T-cell (primary cell): ENCODE data around the gene USP3. TPM values are rescaled to one million over a fixed set of nuclear protein-coding genes. Genes with fewer than 3 reads are reported as not detected.
"Not testable (repeated sequence)": the region's sequence is repeated elsewhere in the genome, so short reads cannot be mapped to it uniquely, and the experiment has no call there.

Experiments
- ATAC-seq, 4 experiments: fragments of 200-7000 bp in 3 of 4; fragments of 150-1000 bp in 1 of 4; cut with Tn5 transposase; replicated peaks in 1 of 4; 1 replicate in 3 of 4; 2 replicates in 1 of 4; pipeline ENCODE4 v1.10.0; 2021; ENCODE audit warnings: moderate library complexity in 3 of 4, mild to moderate bottlenecking in 2 of 4, moderate number of reproducible peaks in 1 of 4
- CTCF ChIA-PET, 2 donors: fragments of 300-600 bp; sonication (Branson Sonifier 250); formaldehyde crosslinking; loops; one replicate each; lab custom pipeline; 2022; ENCODE audit warnings: antibody characterized with exemption in 2 of 2; lab: Charles Lee
- POLR2A ChIA-PET, 2 donors: fragments of 300-600 bp; sonication (Branson Sonifier 250); formaldehyde crosslinking; loops; one replicate each; lab custom pipeline; 2022; ENCODE audit warnings: antibody characterized with exemption in 2 of 2; lab: Charles Lee
- DNase-seq, 35 experiments: peaks; one replicate each; pipeline versions ENCODE4 v3.0.0 to v3.0.0-alpha.2; 2013 to 2023
- H3K27ac ChIP-seq: one replicate; pipeline ENCODE4 v1.5.1; 2013; ENCODE audit warnings: low read length
- H3K27me3 ChIP-seq, 2 experiments: replicated peaks in 1 of 2; 1 replicate in 1 of 2; 2 replicates in 1 of 2; pipeline versions ENCODE4 v1.6.1 to v1.7.0; 2013; ENCODE audit warnings: low read length in 1 of 2, mixed read lengths in 1 of 2; ENCODE audit not compliant: control insufficient read depth in 2 of 2, insufficient read depth in 2 of 2; ENCODE audit errors: extremely low read depth in 1 of 2
- H3K36me3 ChIP-seq, 2 donors: 1 replicate in 1 of 2; 2 replicates in 1 of 2; pipeline versions ENCODE4 v1.6.1 to v1.7.0; 2013; ENCODE audit warnings: low read length in 1 of 2; ENCODE audit not compliant: control insufficient read depth in 2 of 2, insufficient read depth in 1 of 2; ENCODE audit errors: extremely low read depth in 1 of 2
- H3K4me1 ChIP-seq, 2 experiments: 1 replicate in 1 of 2; 2 replicates in 1 of 2; pipeline versions ENCODE4 v1.6.1 to v1.7.0; 2013; ENCODE audit warnings: low read length in 2 of 2, mixed read lengths in 1 of 2; ENCODE audit not compliant: insufficient read depth in 2 of 2, control insufficient read depth in 1 of 2; ENCODE audit errors: extremely low read depth in 1 of 2
- H3K4me3 ChIP-seq, 2 donors: 1 replicate in 1 of 2; 2 replicates in 1 of 2; pipeline versions ENCODE4 v1.5.1 to v1.7.0; 2013; ENCODE audit warnings: mild to moderate bottlenecking in 2 of 2, low read length in 1 of 2, moderate library complexity in 1 of 2; ENCODE audit not compliant: control insufficient read depth in 1 of 2; ENCODE audit errors: extremely low read depth in 1 of 2
- H3K9me3 ChIP-seq: 2 replicates; pipeline ENCODE4 v1.7.0; 2013
- H3K27ac Mint-ChIP-seq, 2 donors: one replicate each; pipeline ENCODE4 v1.8.0; 2020 to 2021; ENCODE audit warnings: mild to moderate bottlenecking in 2 of 2, mixed read lengths in 2 of 2
- H3K27me3 Mint-ChIP-seq, 2 donors: one replicate each; pipeline ENCODE4 v1.8.0; 2021 to 2022; ENCODE audit warnings: mixed read lengths in 2 of 2
- H3K36me3 Mint-ChIP-seq: one replicate; pipeline ENCODE4 v1.8.0; 2021; ENCODE audit warnings: mixed read lengths
- H3K4me1 Mint-ChIP-seq, 3 donors: one replicate each; pipeline ENCODE4 v1.8.0; 2020 to 2022; ENCODE audit warnings: mixed read lengths in 3 of 3, mild to moderate bottlenecking in 1 of 3
- H3K4me3 Mint-ChIP-seq, 3 donors: one replicate each; pipeline ENCODE4 v1.8.0; 2020 to 2022; ENCODE audit warnings: mild to moderate bottlenecking in 3 of 3, mixed read lengths in 3 of 3, moderate library complexity in 3 of 3
- H3K9me3 Mint-ChIP-seq, 3 donors: one replicate each; pipeline ENCODE4 v1.8.0; 2020 to 2022; ENCODE audit warnings: mixed read lengths in 3 of 3
- WGBS: methylation state at CpG from one replicate; pipeline ENCODE4 v1.1.5; 2013; ENCODE audit warnings: missing lambda C conversion rate; ENCODE audit not compliant: insufficient coverage; 5-methylcytosine and 5-hydroxymethylcytosine counted together
- total RNA-seq, 35 experiments: library from RNA in 6 of 35; stranded (reverse) in 6 of 35; fragments of 120-200 nt in 1 of 35; gene quantifications; one replicate each; pipeline versions ENCODE4 v1.2.1 to v1.2.4 and lab custom pipeline; 2013 to 2026

The USP3 gene
- total RNA-seq, 5 donors from 2014 or later (not counting 1 experiment from before 2014, with no cell fraction given): 123 to 265 (median 130) TPM

DNA sequence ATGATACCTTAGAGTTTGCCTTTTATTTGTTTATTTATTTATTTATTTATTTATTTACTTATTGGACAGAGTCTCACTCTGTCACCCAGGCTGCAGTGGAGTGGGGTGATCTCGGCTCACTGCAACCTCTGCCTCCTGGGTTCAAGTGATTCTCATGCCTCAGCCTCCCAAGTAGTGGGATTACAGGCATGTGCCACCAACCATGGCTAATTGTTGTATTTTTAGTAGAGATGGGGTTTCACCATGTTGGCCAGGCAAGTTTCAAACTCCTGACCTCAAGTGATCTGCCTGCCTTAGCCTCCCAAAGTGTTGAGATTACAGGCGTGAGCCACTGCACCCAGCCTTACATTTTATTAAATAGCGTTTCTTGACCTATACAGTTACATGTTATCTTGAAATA, 30.5 kb downstream of the USP3 start:
- H3K27me3 Mint-ChIP-seq, H3K4me3 Mint-ChIP-seq, H3K27me3 ChIP-seq, H3K27ac Mint-ChIP-seq, H3K4me3 ChIP-seq, H3K27ac ChIP-seq, DNase-seq, CTCF ChIA-PET, H3K9me3 ChIP-seq, ATAC-seq, H3K9me3 Mint-ChIP-seq: not testable (repeated sequence)
- WGBS: no CpG with 5 or more reads among the region's 3 CpGs
- peaks cover 13 to 22% of the 10 kb centered on the region in 2 experiments for H3K4me1 ChIP-seq
- POLR2A ChIA-PET: interaction anchor here (0.6 to 1.0 kb wide), 2 partner anchors 9 to 11 kb away, joined by 3 to 7 read pairs; no protein-coding TSS in a partner anchor
- peaks cover 80 to 82% (median 81%) of the 10 kb centered on the region in 3 donors for H3K4me1 Mint-ChIP-seq
- H3K36me3 ChIP-seq: peaks cover 0 to 31% of the 10 kb centered on the region in 2 donors
- peaks cover 35% of the 10 kb centered on the region for H3K36me3 Mint-ChIP-seq

DNA sequence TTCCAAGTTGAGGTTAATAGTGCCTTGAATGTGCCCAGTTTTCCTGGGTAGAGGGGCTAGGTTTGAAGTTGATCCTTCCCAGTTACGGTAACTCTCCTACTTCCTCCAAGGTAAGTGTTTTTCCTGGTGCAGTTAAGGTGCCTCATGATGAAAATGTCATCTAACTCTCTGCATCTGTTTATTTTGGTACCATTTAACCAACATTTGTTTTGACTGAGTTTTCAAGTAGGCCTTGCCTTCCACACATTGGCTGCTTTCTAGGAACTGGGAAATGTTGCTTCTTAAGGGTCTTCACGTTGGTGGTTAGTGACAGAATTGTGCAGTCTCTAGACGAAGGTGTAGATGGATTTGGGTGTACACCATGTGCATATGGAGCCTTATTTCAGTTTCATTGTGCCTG, 31.3 kb downstream of the USP3 start:
- WGBS: 79% methylated on average over 2 of the region's 3 CpGs
- no peak overlapping the region for H3K27ac Mint-ChIP-seq
- no peaks in the 10 kb centered on the region for H3K27me3 Mint-ChIP-seq
- H3K27me3 ChIP-seq: no peaks in the 10 kb centered on the region
- H3K9me3 Mint-ChIP-seq: no peaks in the 10 kb centered on the region
- H3K4me1 ChIP-seq: peaks cover 7 to 17% of the 10 kb centered on the region in 2 experiments
- no peak overlapping the region for H3K27ac ChIP-seq
- DNase-seq (no peak), ATAC-seq (no peak)
- POLR2A ChIA-PET: interaction anchor here (0.6 to 1.0 kb wide), 2 partner anchors 9 to 264 kb away, joined by 3 read pairs; no protein-coding TSS in a partner anchor
- H3K4me1 Mint-ChIP-seq: peaks cover 80 to 82% (median 81%) of the 10 kb centered on the region in 3 donors
- no peaks in the 10 kb centered on the region for H3K9me3 ChIP-seq
- peaks cover 0 to 37% of the 10 kb centered on the region in 2 donors for H3K36me3 ChIP-seq
- H3K4me3 Mint-ChIP-seq: no peak overlapping the region
- H3K4me3 ChIP-seq: no peak overlapping the region
- H3K36me3 Mint-ChIP-seq: peaks cover 43% of the 10 kb centered on the region
- CTCF ChIA-PET: interaction anchor here in 1 of 2 donors (0.6 to 0.8 kb wide), 5 partner anchors 24 to 535 kb away, joined by 3 to 5 read pairs (median 3); no protein-coding TSS in a partner anchor

DNA sequence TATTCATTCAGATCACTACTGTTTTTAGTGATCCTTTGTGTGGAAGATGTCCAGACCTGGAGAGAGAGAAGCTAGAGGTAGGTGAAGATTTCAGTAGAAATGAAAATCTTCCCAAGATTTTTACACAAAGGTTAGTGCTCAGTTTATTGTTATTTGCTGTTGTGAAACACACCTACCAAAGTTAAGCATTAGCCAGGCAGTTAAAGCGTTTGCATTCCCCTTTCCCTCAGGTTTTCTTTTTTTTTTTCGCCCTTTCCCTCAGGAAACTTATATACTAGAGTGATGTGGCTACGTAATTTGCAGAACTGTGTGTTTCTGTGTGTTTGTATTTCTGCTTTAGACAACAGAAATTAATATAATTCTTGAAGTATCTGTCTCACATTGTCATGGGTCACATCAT, 34.5 kb downstream of the USP3 start:
- Mint-ChIP-seq H3K9me3 (no peaks in the 10 kb centered on the region), H3K27me3 (no peaks in the 10 kb centered on the region), H3K4me3 (no peak overlapping the region), H3K27ac (peak overlapping the region in 1 of 2 donors; percentile 5), H3K4me1 (peaks cover 74 to 77% (median 77%) of the 10 kb centered on the region in 3 donors), H3K36me3 (peaks cover 51% of the 10 kb centered on the region)
- POLR2A ChIA-PET: interaction anchor here (0.7 kb wide), 2 partner anchors 14 to 38 kb away, joined by 3 to 6 read pairs; no protein-coding TSS in a partner anchor
- no CpG with 5 or more reads among the region's 3 CpGs for WGBS
- Histone ChIP-seq H3K27me3 (no peaks in the 10 kb centered on the region), H3K4me3 (no peak overlapping the region), H3K27ac (no peak overlapping the region), H3K36me3 (peaks cover 0 to 34% of the 10 kb centered on the region in 2 donors), H3K9me3 (no peaks in the 10 kb centered on the region), H3K4me1 (peaks cover 3 to 18% of the 10 kb centered on the region in 2 experiments)
- DNase-seq (no peak), ATAC-seq (no peak)
- CTCF ChIA-PET: interaction anchor here in 1 of 2 donors (0.9 kb wide), 1 partner anchor 12 kb away, joined by 3 read pairs; no protein-coding TSS in a partner anchor

DNA sequence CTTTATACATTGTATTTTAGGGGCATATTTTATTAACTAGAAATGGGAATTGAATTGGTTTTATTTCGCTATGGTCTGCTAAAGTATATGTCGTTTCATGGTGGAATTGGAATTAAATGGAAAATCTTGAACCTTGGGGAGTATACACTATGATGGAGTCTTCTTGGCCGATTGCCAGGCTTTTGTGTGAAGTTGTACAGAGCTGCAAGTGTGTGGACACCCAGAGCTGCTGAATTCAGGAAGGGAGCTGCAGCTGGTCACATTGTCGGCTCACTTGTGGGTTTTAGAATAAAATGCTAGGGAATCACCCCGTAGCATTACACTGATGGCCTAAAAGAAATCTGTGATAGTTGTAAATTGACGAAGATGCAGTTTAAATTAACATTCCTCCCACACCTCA, 35.1 kb downstream of the USP3 start:
- H3K9me3 ChIP-seq: no peaks in the 10 kb centered on the region
- H3K36me3 ChIP-seq: peaks cover 0 to 33% of the 10 kb centered on the region in 2 donors
- Mint-ChIP-seq H3K4me3 (no peak overlapping the region), H3K36me3 (peaks cover 55% of the 10 kb centered on the region), H3K27ac (peak overlapping the region in 1 of 2 donors; percentile 31), H3K9me3 (no peaks in the 10 kb centered on the region), H3K27me3 (no peaks in the 10 kb centered on the region), H3K4me1 (peaks cover 72 to 81% (median 76%) of the 10 kb centered on the region in 3 donors)
- DNase-seq (peak in 1 of 35 experiments; percentile 26), ATAC-seq (no peak)
- H3K27me3 ChIP-seq: no peaks in the 10 kb centered on the region
- 82% methylated on average over 2 of the region's 6 CpGs for WGBS
- peaks cover 3 to 21% of the 10 kb centered on the region in 2 experiments for H3K4me1 ChIP-seq
- CTCF ChIA-PET: no interaction called here
- H3K27ac ChIP-seq: no peak overlapping the region
- POLR2A ChIA-PET: interaction anchor here in 1 of 2 donors (0.8 kb wide), 1 partner anchor 16 kb away, joined by 3 read pairs; no protein-coding TSS in a partner anchor
- H3K4me3 ChIP-seq: no peak overlapping the region

DNA sequence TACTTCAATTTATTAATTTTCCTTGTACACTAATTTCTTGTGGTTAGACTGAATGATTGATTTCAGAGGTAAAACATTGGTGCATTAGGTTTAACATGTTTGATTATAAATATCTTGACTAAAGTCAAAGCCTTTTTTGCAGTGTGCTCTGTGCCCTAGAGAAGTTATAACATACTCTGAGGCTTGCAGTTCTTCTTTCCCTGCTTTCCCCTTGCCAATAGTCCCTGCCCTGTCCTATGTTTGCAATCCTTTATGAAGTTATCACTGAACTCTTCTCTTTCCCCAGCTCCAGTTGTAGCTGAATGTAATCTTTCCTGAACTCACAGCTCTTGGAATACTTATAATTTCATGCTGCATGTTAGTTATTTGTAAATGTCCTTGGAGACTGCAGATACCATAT, 35.6 kb downstream of the USP3 start:
- Histone ChIP-seq H3K4me3 (no peak overlapping the region), H3K36me3 (peaks cover 0 to 33% of the 10 kb centered on the region in 2 donors), H3K27me3 (no peaks in the 10 kb centered on the region), H3K4me1 (peaks cover 3 to 21% of the 10 kb centered on the region in 2 experiments), H3K27ac (no peak overlapping the region), H3K9me3 (no peaks in the 10 kb centered on the region)
- Mint-ChIP-seq H3K36me3 (peaks cover 58% of the 10 kb centered on the region), H3K27me3 (no peaks in the 10 kb centered on the region), H3K4me3 (no peak overlapping the region), H3K9me3 (no peaks in the 10 kb centered on the region), H3K27ac (peak overlapping the region; percentile 19 to 57), H3K4me1 (peaks cover 73 to 84% (median 78%) of the 10 kb centered on the region in 3 donors)
- ChIA-PET CTCF (no interaction called here), POLR2A (interaction anchor here (0.6 to 0.8 kb wide), 2 partner anchors 16 to 558 kb away, joined by 3 read pairs; no protein-coding TSS in a partner anchor)
- DNase-seq (no peak), ATAC-seq (no peak)

DNA sequence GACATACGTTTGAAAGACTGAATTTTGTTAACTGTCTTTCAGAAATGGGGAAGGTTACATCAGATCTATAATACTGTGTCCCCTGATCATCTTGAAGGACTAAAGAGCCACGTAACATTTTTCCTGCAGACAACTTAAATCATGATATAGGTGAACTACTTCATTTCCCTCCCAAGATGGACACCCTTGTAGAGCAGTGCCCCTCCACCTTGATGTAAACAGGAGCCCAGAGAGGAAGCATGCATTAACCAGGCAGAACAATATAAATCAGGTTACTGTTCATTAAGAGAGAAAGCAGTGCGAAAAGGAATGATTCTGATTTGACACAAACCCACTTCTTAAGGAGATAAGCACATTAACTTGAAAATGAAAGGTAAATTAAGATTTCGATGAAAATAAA, 36.1 kb downstream of the USP3 start:
- peaks cover 55% of the 10 kb centered on the region for H3K36me3 Mint-ChIP-seq
- ATAC-seq: peak in 2 of 4 experiments; percentile 20
- peaks cover 0 to 33% of the 10 kb centered on the region in 2 donors for H3K36me3 ChIP-seq
- WGBS: no CpG with 5 or more reads among the region's 4 CpGs
- H3K27me3 ChIP-seq: no peaks in the 10 kb centered on the region
- H3K9me3 Mint-ChIP-seq: no peaks in the 10 kb centered on the region
- peaks cover 72 to 84% (median 75%) of the 10 kb centered on the region in 3 donors for H3K4me1 Mint-ChIP-seq
- no peak overlapping the region for H3K4me3 Mint-ChIP-seq
- POLR2A ChIA-PET: interaction anchor here in 1 of 2 donors (0.6 to 1.5 kb wide), 2 partner anchors 30 to 558 kb away, joined by 3 to 7 read pairs; no protein-coding TSS in a partner anchor
- DNase-seq: no peak
- H3K9me3 ChIP-seq: no peaks in the 10 kb centered on the region
- peaks cover 3 to 18% of the 10 kb centered on the region in 2 experiments for H3K4me1 ChIP-seq
- CTCF ChIA-PET: interaction anchor here in 1 of 2 donors (1.2 to 1.9 kb wide), 2 partner anchors 12 to 74 kb away, joined by 3 to 8 read pairs; no protein-coding TSS in a partner anchor
- H3K27me3 Mint-ChIP-seq: no peaks in the 10 kb centered on the region
- no peak overlapping the region for H3K27ac ChIP-seq
- peak overlapping the region; percentile 19 to 57 for H3K27ac Mint-ChIP-seq
- H3K4me3 ChIP-seq: no peak overlapping the region
